ENCODE results near the gene ALOXE3. TPM values are rescaled to one million over a fixed set of nuclear protein-coding genes. Genes with fewer than 3 reads are reported as not detected.

The ALOXE3 gene
- polyA plus RNA-seq, 2 of the 4 experiments (the other 2 are of a cell fraction), result 0.35 to 0.40 TPM

GRCh38 chr17:8163978-8164814 lies 45.9 kb upstream of the ALOXE3 start:
- Histone ChIP-seq H3K4me2 (peak overlapping the region; percentile 85), H3K9me3 (no peaks in the 10 kb centered on the region), H3K4me3 (no peak overlapping the region), H3K27ac (peak overlapping the region; percentile 92 to 98), H3K4me1 (peaks cover 34% of the 10 kb centered on the region)
- ChIA-PET CTCF (interaction anchor here (0.8 to 7.5 kb wide), 6 partner anchors 9 to 90 kb away, joined by 3 to 116 read pairs (median 6); partner anchors contain the start of genes ALOXE3 and HES7), POLR2A (interaction anchor here (0.6 to 1.5 kb wide), 3 partner anchors 9 to 285 kb away, joined by 3 to 22 read pairs (median 3); no protein-coding TSS in a partner anchor)
- DNase-seq (ENCODE audit: low read depth in 1 of 2, low spot score in 1 of 2), result peak; percentile 48 to 76
- TF ChIP-seq EHMT2 (IDR thresholded peaks at IDR 0.05; ENCODE audit: low read depth), result no peak
- 0 out of 2 replicates have a peak, but pooled peaks have one; percentile 35 for TF ChIP-seq MAX (IDR thresholded peaks at IDR 0.05)
- no peak for TF ChIP-seq ATOH8 (CRISPR knock-in tag; IDR thresholded peaks at IDR 0.05; ENCODE audit: low read depth)
- TF ChIP-seq JUN (IDR thresholded peaks at IDR 0.05), result 0 out of 5 replicates have a peak, but pooled peaks of 1 of the 2 experiments have one; percentile 49
- no peak for TF ChIP-seq HDAC2 (IDR thresholded peaks at IDR 0.05)
- TF ChIP-seq RNF2 (IDR thresholded peaks at IDR 0.05; ENCODE audit: borderline replicate concordance, low read depth), result no peak
- peak; percentile 33 to 57; a peak in 5 of 6 replicates for ATAC-seq
- FAIRE-seq, result no peak
- 26% methylated on average over 11 of the region's 13 CpGs for WGBS (ENCODE audit: missing lambda C conversion rate)

GRCh38 chr17:8162997-8163977 lies 45.0 kb upstream of the ALOXE3 start:
- CTCF ChIA-PET, result interaction anchor here (0.6 to 19.5 kb wide), 7 partner anchors 10 to 89 kb away, joined by 3 to 601 read pairs (median 6); partner anchors contain the start of genes ALOXE3 and HES7

More at GRCh38 chr17:8162997-8163977, 45.0 kb upstream of the ALOXE3 start:
- Histone ChIP-seq H3K27ac (peak overlapping the region; percentile 92 to 98), H3K4me1 (peaks cover 38% of the 10 kb centered on the region), H3K4me3 (peak overlapping the region; percentile 65), H3K4me2 (peak overlapping the region; percentile 85), H3K9me3 (no peaks in the 10 kb centered on the region)
- ATAC-seq, result peak; percentile 39 to 52
- TF ChIP-seq BHLHE40 (IDR thresholded peaks at IDR 0.05; ENCODE audit: low read depth, low read length) (no peak), BCL3 (IDR thresholded peaks at IDR 0.05) (peak; percentile 18; the same call in 1 of the 3 replicates), ELK1 (IDR thresholded peaks at IDR 0.05; ENCODE audit: low read depth, low read length) (no peak), FOSL2 (IDR thresholded peaks at IDR 0.05) (no peak), FOSL2 (CRISPR knock-in tag; IDR thresholded peaks at IDR 0.05) (no peak), FOXS1 (CRISPR knock-in tag; IDR thresholded peaks at IDR 0.05) (no peak), MAX (IDR thresholded peaks at IDR 0.05) (peak; percentile 46), EP300 (IDR thresholded peaks at IDR 0.05) (no peak), E2F6 (IDR thresholded peaks at IDR 0.05; ENCODE audit: borderline replicate concordance, low read depth) (peak; percentile 85), RARB (CRISPR knock-in tag; IDR thresholded peaks at IDR 0.05) (peak; percentile 55; the same call in 1 of the 2 replicates), JUN (IDR thresholded peaks at IDR 0.05) (peak; percentile 20 to 74; a peak in 3 of 5 replicates), MAZ (IDR thresholded peaks at IDR 0.05; ENCODE audit: borderline replicate concordance, low read depth, low read length) (no peak), HEYL (CRISPR knock-in tag; IDR thresholded peaks at IDR 0.05) (no peak), CHD2 (IDR thresholded peaks at IDR 0.05; ENCODE audit: low read length, partially characterized antibody) (no peak), HOXB5 (CRISPR knock-in tag; IDR thresholded peaks at IDR 0.05) (no peak), EHMT2 (IDR thresholded peaks at IDR 0.05; ENCODE audit: low read depth) (no peak), NPAS2 (CRISPR knock-in tag; IDR thresholded peaks at IDR 0.05; ENCODE audit: borderline replicate concordance) (no peak), CEBPB (IDR thresholded peaks at IDR 0.05) (peak in 1 of 2 experiments; percentile 63; a peak in 1 of 4 replicates), REST (IDR thresholded peaks at IDR 0.05) (no peak)
- no peak for FAIRE-seq
- WGBS (ENCODE audit: missing lambda C conversion rate), result 26% methylated on average over 22 of the region's 55 CpGs
- peak in 1 of 2 experiments; percentile 46 for DNase-seq (ENCODE audit: low read depth in 1 of 2, low spot score in 1 of 2)
- POLR2A ChIA-PET, result interaction anchor here (0.6 to 1.5 kb wide), 4 partner anchors 10 to 284 kb away, joined by 3 to 22 read pairs (median 3); no protein-coding TSS in a partner anchor

Measured in A549 (cell line).